ENCODE results near the gene AUTS2.

The AUTS2 gene

DNA sequence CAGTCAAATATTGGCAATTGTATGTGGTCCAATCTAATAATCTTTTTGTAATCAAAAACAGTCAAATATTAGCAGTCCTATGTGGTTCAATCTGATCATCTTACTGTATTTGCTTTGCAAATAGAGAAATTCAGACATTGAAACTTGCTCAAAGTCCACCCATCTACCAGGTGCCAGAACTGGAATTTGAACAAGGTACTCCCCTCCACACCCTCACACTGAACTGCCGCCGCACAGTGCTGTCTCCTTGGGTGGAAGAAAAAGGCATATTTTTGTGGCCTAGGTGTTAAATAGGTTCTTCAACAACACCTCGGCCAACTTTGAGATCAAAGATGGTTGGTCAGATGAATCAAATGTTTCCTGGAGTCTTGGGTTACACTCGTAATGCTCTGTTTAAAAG, 989.5 kb downstream of the AUTS2 start:
- no peak overlapping the region for H3K4me2 ChIP-seq (ENCODE audit: low read depth, low read length, poor library complexity, severe bottlenecking)

GRCh38 chr7:70588191-70588921, 990.1 kb downstream of the AUTS2 start:
- Histone ChIP-seq H3K4me2 (ENCODE audit: low read depth, low read length, poor library complexity, severe bottlenecking) (no peak overlapping the region), H3K27me3 (ENCODE audit: low read length) (no peaks in the 10 kb centered on the region), H3K36me3 (ENCODE audit: low read length) (no peaks in the 10 kb centered on the region), H2AFZ (ENCODE audit: low read depth, low read length, severe bottlenecking) (no peak overlapping the region), H3K9me3 (ENCODE audit: insufficient read depth, low read length) (no peaks in the 10 kb centered on the region), H3F3A (ENCODE audit: insufficient read depth) (no peaks in the 10 kb centered on the region), H3K9me2 (replicated peaks; ENCODE audit: insufficient read depth, low read length) (no peaks in the 10 kb centered on the region), H3K9ac (ENCODE audit: low read length) (no peak overlapping the region), H3K79me2 (ENCODE audit: insufficient read depth, low read length) (no peaks in the 10 kb centered on the region), H3K4me3 (ENCODE audit: insufficient read depth, low read length, poor library complexity, severe bottlenecking) (no peak overlapping the region), H3K27ac (ENCODE audit: low read depth, low read length) (no peak overlapping the region), H4K20me1 (ENCODE audit: low read depth, low read length) (no peaks in the 10 kb centered on the region)
- no peak for TF ChIP-seq EZH2phosphoT487 (conservative IDR thresholded peaks at IDR 0.05; ENCODE audit: low read length)
- no peak for TF ChIP-seq CTCF (IDR thresholded peaks at IDR 0.05; ENCODE audit: insufficient read depth, low read length, poor library complexity, severe bottlenecking)

More for the DNA sequence above, 989.5 kb downstream of the AUTS2 start:
- no peaks in the 10 kb centered on the region for H3K9me3 ChIP-seq (ENCODE audit: insufficient read depth, low read length)
- no peak overlapping the region for H2AFZ ChIP-seq (ENCODE audit: low read depth, low read length, severe bottlenecking)
- H3F3A ChIP-seq (ENCODE audit: insufficient read depth) = no peaks in the 10 kb centered on the region
- no peak overlapping the region for H3K27ac ChIP-seq (ENCODE audit: low read depth, low read length)
- TF ChIP-seq EZH2phosphoT487 (conservative IDR thresholded peaks at IDR 0.05; ENCODE audit: low read length) (no peak), CTCF (IDR thresholded peaks at IDR 0.05; ENCODE audit: insufficient read depth, low read length, poor library complexity, severe bottlenecking) (no peak)
- H3K79me2 ChIP-seq (ENCODE audit: insufficient read depth, low read length) = no peaks in the 10 kb centered on the region
- H3K4me3 ChIP-seq (ENCODE audit: insufficient read depth, low read length, poor library complexity, severe bottlenecking) = no peak overlapping the region
- H4K20me1 ChIP-seq (ENCODE audit: low read depth, low read length) = no peaks in the 10 kb centered on the region
- H3K9ac ChIP-seq (ENCODE audit: low read length) = no peak overlapping the region
- no peaks in the 10 kb centered on the region for H3K9me2 ChIP-seq (replicated peaks; ENCODE audit: insufficient read depth, low read length)
- no peaks in the 10 kb centered on the region for H3K27me3 ChIP-seq (ENCODE audit: low read length)
- no peaks in the 10 kb centered on the region for H3K36me3 ChIP-seq (ENCODE audit: low read length)

DNA sequence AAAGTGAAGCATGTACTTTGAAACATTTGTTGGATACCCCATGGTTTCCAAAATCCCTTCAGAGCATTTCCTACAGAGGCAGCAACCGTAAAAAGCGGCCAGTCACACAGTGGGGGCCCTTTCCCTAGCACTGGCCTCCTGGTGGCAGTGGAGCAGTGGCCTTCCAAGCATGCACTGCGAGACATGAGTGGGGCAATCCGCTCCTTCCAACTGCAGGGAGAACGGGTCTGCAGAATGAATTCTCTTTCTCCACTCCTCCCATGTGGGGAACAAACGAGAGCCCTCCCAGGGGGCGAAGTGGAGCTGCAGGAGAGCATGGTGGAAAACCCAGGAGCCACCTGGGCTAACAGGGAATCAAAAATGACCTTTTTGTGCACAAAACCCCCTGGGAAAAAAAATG, 990.7 kb downstream of the AUTS2 start:
- Histone ChIP-seq H4K20me1 (ENCODE audit: low read depth, low read length) (no peaks in the 10 kb centered on the region), H3F3A (ENCODE audit: insufficient read depth) (no peaks in the 10 kb centered on the region), H3K79me2 (ENCODE audit: insufficient read depth, low read length) (no peaks in the 10 kb centered on the region), H3K27me3 (ENCODE audit: low read length) (no peaks in the 10 kb centered on the region), H3K9me2 (replicated peaks; ENCODE audit: insufficient read depth, low read length) (no peaks in the 10 kb centered on the region), H3K27ac (ENCODE audit: low read depth, low read length) (no peak overlapping the region), H3K36me3 (ENCODE audit: low read length) (no peaks in the 10 kb centered on the region), H2AFZ (ENCODE audit: low read depth, low read length, severe bottlenecking) (no peak overlapping the region), H3K9ac (ENCODE audit: low read length) (no peak overlapping the region), H3K4me3 (ENCODE audit: insufficient read depth, low read length, poor library complexity, severe bottlenecking) (no peak overlapping the region), H3K4me2 (ENCODE audit: low read depth, low read length, poor library complexity, severe bottlenecking) (no peak overlapping the region), H3K9me3 (ENCODE audit: insufficient read depth, low read length) (no peaks in the 10 kb centered on the region)
- TF ChIP-seq CTCF (IDR thresholded peaks at IDR 0.05; ENCODE audit: insufficient read depth, low read length, poor library complexity, severe bottlenecking) (no peak), EZH2phosphoT487 (conservative IDR thresholded peaks at IDR 0.05; ENCODE audit: low read length) (no peak)

Measured in SU-DHL-6 (cell line).